ENCODE results near the gene KCNC2.

KCNC2 gene

DNA sequence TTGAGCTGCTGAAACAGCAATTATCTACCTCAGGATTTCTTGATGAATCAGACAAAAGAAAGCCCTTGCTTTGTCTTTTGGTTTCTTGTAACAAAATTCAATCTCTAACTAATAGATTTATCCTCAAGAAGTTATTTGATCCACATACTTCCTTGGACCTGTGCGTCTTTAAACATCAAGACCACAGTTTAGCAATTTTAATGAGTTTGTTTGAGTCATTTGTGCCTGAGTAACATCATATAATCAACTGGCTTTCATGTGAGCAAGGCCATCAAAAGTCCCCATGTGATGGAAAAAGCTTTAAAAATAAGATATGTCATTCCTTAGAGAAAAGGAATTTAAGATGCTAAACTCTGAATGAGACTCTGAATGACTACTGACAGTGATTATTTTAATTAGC lies 52.3 kb downstream of the KCNC2 start:
- no peak for DNase-seq

DNA sequence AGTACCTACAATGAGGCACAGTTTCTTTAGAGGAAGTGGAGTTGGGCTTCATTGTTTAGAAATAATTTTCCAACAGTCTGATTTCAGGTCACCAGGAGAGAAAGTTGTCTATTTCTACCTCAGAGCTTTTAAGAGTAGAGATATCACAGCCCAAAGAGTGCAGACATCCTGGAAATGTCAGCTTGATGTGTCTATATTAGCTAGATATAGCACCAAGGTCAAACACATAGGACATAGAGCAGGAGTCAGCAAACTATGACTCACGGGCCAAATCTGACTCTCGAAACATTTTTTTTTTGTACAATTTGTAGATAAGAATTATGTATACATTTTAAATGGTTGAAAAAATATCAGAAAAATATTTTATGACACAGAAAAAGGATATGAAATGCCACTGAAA lies 53.7 kb downstream of the KCNC2 start:
- DNase-seq, result no peak

DNA sequence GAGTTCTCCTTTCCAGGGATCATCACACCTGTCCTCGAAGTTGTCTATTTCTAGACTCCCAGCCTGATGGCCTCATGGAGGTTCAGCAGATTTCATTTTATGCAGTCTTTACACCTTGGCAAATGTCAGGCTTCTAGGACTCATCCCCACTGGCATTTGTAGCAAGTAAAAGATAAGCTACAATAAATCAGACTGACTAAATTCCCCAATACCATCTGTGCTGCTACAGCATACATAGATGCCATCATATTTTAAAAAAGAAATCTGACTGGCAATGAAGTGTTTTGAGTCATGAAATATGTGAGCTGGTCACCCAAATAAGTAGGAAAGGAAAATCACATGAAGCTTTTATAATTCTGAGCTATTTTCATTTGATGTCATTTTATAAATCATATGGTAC lies 55.3 kb downstream of the KCNC2 start:
- DNase-seq, result no peak

- DNase-seq, result no peak
Measured at GRCh38 chr12:75139196-75139595, 70.4 kb downstream of the KCNC2 start.

DNA sequence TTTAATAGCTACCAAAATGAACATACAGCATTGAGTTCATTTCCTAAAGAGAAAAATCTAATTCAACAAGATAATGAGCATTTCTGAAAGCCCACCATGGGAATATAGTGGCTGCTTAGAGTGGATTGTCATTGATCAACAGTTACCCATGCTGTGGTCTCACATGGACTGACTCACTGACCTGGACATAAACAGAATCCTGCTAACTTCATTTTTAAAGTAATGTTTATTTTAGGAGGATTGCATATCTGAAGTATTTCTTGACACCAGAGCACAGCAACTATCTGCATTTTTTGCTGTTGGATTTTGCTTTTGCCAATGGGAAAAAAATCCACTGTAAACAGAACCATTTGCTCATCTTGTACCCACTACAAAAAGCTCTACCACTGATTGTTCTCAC lies 71.7 kb downstream of the KCNC2 start:
- DNase-seq, result no peak

DNA sequence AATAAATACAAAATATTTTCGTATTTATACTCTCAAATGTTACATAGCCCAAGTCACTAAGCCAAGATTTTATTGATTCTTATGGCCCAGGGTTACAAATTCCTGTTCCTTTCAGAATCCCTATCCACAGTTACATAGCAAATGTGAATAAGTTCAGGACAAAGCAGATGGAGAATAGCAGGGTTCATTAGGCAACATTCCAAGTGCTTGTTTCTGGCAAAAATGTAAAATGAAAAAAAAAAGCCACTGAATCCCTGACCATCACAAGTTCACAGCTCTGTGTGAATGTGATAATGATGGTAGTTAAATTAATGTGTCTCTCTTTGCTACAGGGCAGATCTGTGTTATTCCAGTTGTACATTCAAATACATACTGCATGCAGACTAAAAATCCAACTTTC lies 74.6 kb downstream of the KCNC2 start:
- no peak for DNase-seq

DNA sequence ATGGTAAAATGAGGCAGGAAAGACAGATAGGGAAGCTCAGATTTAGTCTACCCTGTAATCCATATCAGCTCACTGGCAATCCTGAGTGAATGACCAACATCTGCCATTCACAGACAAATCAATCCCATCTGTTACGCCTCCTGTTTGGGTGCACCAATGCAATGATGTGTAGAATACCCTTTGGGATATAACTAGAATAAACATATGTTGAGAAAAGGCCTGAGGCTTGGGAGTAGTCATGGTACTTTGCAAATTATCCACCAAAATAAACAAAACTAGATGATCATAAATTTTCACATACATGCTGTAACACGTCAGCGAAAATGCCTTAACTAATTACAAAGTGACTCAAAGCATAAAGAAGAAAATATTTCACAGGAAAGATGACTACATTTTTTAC lies 78.8 kb downstream of the KCNC2 start:
- no peak for DNase-seq

GRCh38 chr12:75129275-75129674 lies 80.4 kb downstream of the KCNC2 start:
- DNase-seq, result no peak

DNA sequence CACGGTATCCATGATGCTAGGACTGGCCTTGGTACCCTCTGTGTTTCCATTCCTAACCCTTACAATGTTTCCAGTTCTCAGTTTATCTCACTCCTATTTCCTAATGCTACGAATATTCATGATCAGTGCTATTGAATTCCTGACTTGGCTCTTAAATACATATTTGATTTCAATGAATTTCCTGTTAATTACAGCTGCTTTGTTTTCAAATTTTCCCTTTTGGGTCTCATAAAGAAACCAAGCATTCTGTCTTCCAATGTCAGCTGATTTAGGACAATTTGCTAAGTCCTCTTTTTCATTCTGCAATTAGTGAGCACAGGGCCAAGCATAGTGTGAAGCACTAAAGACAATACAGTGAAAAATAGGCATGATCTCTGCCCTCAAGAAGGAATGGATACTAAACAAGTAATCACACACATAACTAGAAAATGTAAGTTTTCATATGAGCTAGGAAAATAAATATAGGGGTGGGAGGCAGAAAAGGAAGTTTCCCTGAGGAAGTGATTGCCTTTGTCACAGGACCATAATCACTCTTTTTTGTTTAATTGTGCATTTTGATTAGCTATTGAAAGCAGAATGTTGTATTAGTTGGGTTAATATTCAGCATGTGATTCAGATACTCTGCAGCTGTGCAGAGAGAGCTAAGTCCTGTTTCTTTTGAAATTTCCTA lies 88.5 kb downstream of the KCNC2 start:
- DNase-seq, result no peak

DNA sequence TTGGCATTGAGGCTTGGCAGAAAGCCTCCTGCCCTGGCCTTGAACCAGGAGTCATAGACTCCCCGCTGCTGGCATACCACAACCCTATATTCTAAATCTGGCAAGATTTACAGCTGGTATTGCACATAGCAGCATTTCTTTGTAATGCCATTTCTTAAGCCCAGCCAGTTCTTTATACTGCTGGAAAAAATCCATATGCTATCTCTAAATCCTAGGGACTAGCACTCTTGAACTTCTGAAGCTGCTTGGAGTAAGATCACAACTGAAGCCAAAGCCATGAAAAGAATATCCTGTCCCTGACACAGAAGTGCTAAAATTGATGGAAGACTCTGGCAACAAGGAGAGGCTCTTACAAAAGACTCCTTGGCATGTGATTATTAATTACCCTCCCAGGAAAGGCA lies 89.3 kb downstream of the KCNC2 start:
- no peak for DNase-seq

- DNase-seq, result no peak
Measured at GRCh38 chr12:75116646-75117198, 92.9 kb downstream of the KCNC2 start.

- no peak for DNase-seq
Measured at GRCh38 chr12:75115748-75116147, 93.9 kb downstream of the KCNC2 start.

DNA sequence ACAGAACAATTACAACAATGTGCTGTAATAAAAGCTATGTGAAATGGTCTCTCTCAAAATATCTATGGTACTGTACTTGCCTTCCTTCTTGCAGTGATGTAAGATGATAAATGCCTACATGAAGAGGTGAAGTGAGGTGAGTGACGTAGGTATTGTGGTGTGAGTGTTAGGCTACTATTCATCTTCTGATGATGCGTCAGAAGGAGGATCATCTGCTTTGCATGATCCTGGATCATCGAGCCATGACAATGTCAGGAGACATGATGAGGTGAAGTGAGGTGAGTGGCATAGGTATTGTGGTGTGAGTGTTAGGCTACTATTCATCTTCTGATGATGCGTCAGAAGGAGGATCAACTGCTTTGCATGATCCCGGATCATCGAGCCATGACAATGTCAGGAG lies 105.8 kb downstream of the KCNC2 start:
- DNase-seq, result no peak

GRCh38 chr12:75101781-75102180 lies 107.9 kb downstream of the KCNC2 start:
- DNase-seq, result no peak

DNA sequence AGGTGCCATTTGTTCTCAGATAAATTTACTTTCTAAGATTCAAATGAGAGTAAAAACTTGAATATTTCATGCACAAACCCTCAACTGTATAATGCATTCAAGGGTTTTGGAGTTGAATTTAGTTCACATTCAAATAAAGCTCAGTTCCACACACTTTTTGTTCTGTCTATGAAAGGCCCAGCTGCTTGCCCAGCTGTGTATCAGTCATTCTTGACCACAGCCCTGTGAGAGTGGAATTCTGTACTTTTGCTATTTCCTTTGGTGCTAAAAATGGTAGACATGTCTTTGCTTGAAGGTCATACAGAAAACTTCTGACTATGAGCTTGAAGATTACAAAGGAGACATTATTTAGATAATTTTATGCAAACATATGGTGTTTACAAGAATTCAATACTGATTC lies 110.4 kb downstream of the KCNC2 start:
- no peak for DNase-seq

DNA sequence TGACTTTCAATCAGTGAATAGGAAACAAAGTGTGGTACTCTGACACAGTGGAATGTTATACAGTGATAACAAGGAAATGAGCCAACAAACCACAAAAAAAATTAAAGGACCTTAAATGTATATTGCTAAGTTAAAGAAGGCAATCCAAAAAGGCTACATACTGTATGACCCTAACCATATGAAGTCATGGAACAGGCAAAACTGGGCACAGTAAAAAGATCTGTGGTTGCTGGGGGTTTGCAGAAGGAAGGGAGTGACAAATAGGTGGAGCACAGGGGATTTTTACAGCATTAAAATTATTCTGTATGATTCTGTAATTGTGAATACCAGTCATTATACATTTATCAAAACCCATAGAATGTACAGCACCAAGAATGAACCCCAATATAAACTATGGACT lies 112.6 kb downstream of the KCNC2 start:
- no peak for DNase-seq

DNA sequence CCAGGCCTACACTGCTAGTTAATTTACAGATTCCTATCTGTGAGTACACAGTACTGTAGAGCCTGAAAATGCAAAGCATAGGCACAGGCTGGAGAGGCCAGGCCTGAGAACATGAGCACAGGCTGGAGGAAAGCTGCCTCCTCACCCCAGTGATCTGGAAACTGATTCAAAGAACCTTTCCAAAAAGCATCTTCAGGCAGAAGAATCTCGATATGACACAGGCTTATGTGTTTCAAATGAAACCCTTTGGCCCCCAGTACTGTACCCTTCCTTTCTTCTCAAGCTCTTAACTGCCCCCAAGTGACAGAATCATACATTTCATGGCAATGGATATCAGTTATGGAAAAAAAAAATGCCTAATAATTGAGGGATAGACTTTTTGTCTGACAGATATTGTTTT lies 122.0 kb downstream of the KCNC2 start:
- DNase-seq, result no peak

GRCh38 chr12:75086091-75087038 lies 123.3 kb downstream of the KCNC2 start:
- DNase-seq, result no peak

GRCh38 chr12:75081305-75081704 lies 128.3 kb downstream of the KCNC2 start:
- no peak for DNase-seq

DNA sequence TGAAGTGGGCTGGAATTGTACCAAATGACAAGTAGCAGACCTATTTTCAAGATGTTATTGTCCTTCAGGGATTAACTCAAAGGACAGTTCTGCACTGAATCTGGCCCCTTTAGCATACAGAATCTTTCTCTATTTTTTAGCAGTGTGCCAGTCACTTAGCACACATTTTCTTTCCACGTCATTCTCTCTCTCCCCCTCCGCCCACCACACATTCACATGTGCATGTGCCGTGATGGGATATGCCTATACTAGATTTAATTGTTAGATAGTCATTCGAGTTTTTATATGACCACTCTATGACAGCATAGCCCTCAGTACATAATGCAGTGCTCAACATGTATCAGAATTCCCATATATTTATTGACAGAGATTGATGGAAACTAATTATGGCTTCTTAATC lies 129.1 kb downstream of the KCNC2 start:
- no peak for DNase-seq

DNA sequence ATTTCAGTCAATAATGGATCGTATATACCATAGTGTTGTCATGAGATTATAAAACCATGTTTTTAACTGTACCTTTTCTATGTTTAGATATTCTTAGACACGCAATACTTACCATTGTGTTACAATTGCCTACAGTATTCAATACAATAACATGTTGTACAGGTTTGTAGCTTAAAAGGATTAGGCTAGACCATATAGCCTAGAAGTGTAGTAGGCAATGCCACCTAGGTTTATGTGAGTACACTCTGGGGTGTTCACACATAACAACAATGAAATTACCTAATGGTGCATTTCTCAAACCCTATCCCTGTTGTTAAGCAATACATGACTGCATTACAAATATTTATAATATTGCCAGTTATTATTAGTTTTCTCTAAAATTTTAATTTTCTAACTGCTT lies 144.2 kb downstream of the KCNC2 start:
- DNase-seq, result no peak

GRCh38 chr12:75062691-75063090 lies 146.9 kb downstream of the KCNC2 start:
- DNase-seq, result no peak

GRCh38 chr12:75058228-75058627 lies 151.4 kb downstream of the KCNC2 start:
- DNase-seq, result no peak

GRCh38 chr12:75048767-75049166 lies 160.9 kb downstream of the KCNC2 start:
- no peak for DNase-seq

Measured in suppressor macrophage treated with lipopolysaccharide for 4 hours (primary cell).